K562 (cell line): ENCODE data around the gene ZMIZ1. TPM values are rescaled to one million over a fixed set of nuclear protein-coding genes. Genes with fewer than 3 reads are reported as not detected.

Experiments
- ATAC-seq: fragments of 200-7000 bp; cut with Tn5 transposase; 3 replicates; pipeline ENCODE4 v1.9.1; 2020; ENCODE audit warnings: moderate library complexity
- BruUV-seq: library from RNA; stranded (reverse); fragments of 400-500 nt; replicated peaks from 2 replicates; lab custom pipeline; 2021; lab: Mats Ljungman, UMichigan
- CTCF ChIA-PET: fragments of 300-600 bp; formaldehyde crosslinking; extraction: SDS; loops from one replicate; lab custom pipeline; 2021; ENCODE audit warnings: low intra/inter-chr PET ratio; lab: Yijun Ruan, JAX
- POLR2A ChIA-PET: fragments of 300-600, 350-650 bp; sonication (Branson Sonifier 250); formaldehyde crosslinking; extraction: SDS; loops from one replicate; lab custom pipeline; 2021; ENCODE audit warnings: antibody characterized with exemption, inconsistent platforms; lab: Yijun Ruan, JAX
- DNase-seq, 4 experiments: peaks; one replicate each; pipeline versions ENCODE4 v3.0.0 to v3.0.0-alpha.2; 2011 to 2018; ENCODE audit warnings: low spot score in 3 of 4, mixed read lengths in 3 of 4; ENCODE audit errors: extremely low read depth in 1 of 4
- FAIRE-seq: peaks from 2 replicates; lab custom pipeline; 2011; peaks lifted over from hg19 to GRCh38; lab: Jason Lieb, UNC
- H2AFZ ChIP-seq: 2 replicates; pipeline ENCODE4 v1.6.0; 2011; ENCODE audit warnings: low read depth, low read length, control low read depth, inconsistent platforms
- H3K27ac ChIP-seq: fragments of 200-600 bp; 3 replicates; pipeline ENCODE4 v1.8.0; 2011; ENCODE audit warnings: low read depth, mild to moderate bottlenecking, control low read depth, inconsistent platforms, low read length, moderate library complexity, mixed read lengths; ENCODE audit errors: extremely low read depth
- H3K27me3 ChIP-seq, 2 experiments: fragments of 300-600 bp in 1 of 2; 2 replicates in 1 of 2; 3 replicates in 1 of 2; pipeline versions ENCODE4 v1.6.0 to v1.8.0; 2011; ENCODE audit warnings: inconsistent platforms in 2 of 2, low read length in 2 of 2, mild to moderate bottlenecking in 1 of 2, mixed read lengths in 1 of 2, moderate library complexity in 1 of 2; ENCODE audit not compliant: control insufficient read depth in 2 of 2, insufficient read depth in 2 of 2
- H3K36me3 ChIP-seq: fragments of 300-600 bp; 3 replicates; pipeline ENCODE4 v1.8.0; 2011; ENCODE audit warnings: mild to moderate bottlenecking, low read length, inconsistent platforms; ENCODE audit not compliant: control insufficient read depth, insufficient read depth
- H3K4me1 ChIP-seq, 2 experiments: fragments of 200-600 bp in 1 of 2; replicated peaks in 1 of 2; 2 replicates in 1 of 2; 3 replicates in 1 of 2; pipeline versions ENCODE4 v1.5.1 to v1.8.0; 2011; ENCODE audit warnings: inconsistent platforms in 2 of 2, low read length in 2 of 2, mild to moderate bottlenecking in 1 of 2, mixed read lengths in 1 of 2, moderate library complexity in 1 of 2; ENCODE audit not compliant: control insufficient read depth in 2 of 2, insufficient read depth in 2 of 2
- H3K4me2 ChIP-seq: 2 replicates; pipeline ENCODE4 v1.6.1; 2011; ENCODE audit warnings: low read length, control low read depth, inconsistent platforms, mixed read lengths; ENCODE audit not compliant: insufficient read depth
- H3K4me3 ChIP-seq: fragments of 200-600 bp; sonication (generic), shearing (Covaris generic); 2 replicates; pipeline ENCODE4 v1.5.1; 2016; ENCODE audit warnings: control low read depth, inconsistent platforms
- H3K79me2 ChIP-seq: fragments of 200-600 bp; 3 replicates; pipeline ENCODE4 v1.8.0; 2011; ENCODE audit warnings: low read length, inconsistent platforms; ENCODE audit not compliant: control insufficient read depth, insufficient read depth
- H3K9ac ChIP-seq, 2 experiments: 2 replicates each; pipeline versions ENCODE4 v1.6.0 to v1.6.1; 2011; ENCODE audit warnings: low read depth in 2 of 2, low read length in 2 of 2, control low read depth in 1 of 2, inconsistent platforms in 1 of 2, mild to moderate bottlenecking in 1 of 2, mixed read lengths in 1 of 2; ENCODE audit not compliant: insufficient read depth in 1 of 2
- H3K9me1 ChIP-seq: one replicate; pipeline ENCODE4 v1.6.0; 2011; ENCODE audit warnings: inconsistent platforms, mild to moderate bottlenecking, low read length, moderate library complexity; ENCODE audit not compliant: control insufficient read depth, insufficient read depth
- H3K9me3 ChIP-seq: replicated peaks from 2 replicates; pipeline ENCODE4 v1.5.1; 2011; ENCODE audit warnings: low read depth, low read length, inconsistent platforms; ENCODE audit not compliant: control insufficient read depth, insufficient read depth
- H4K20me1 ChIP-seq: replicated peaks from 2 replicates; pipeline ENCODE4 v1.6.1; 2011; ENCODE audit warnings: low read length, inconsistent platforms, mixed read lengths; ENCODE audit not compliant: control insufficient read depth, insufficient read depth
- ARID2 ChIP-seq: fragments of 450-650 bp; IDR thresholded peaks from 2 replicates; pipeline ENCODE4 v1.6.1; 2017; ENCODE audit warnings: antibody characterized with exemption, mild to moderate bottlenecking
- CBFB ChIP-seq: sonication (generic); formaldehyde crosslinking; IDR thresholded peaks from 2 replicates; pipeline ENCODE4 v1.4.0; 2020; ENCODE audit warnings: mild to moderate bottlenecking, missing genetic modification reagents
- CEBPG ChIP-seq, 3 experiments: fragments of 200-800 bp in 1 of 3; sonication (Bioruptor generic) in 1 of 3; sonication (generic) in 1 of 3; formaldehyde crosslinking in 1 of 3; IDR thresholded peaks in 2 of 3; conservative IDR thresholded peaks in 1 of 3; 2 replicates each; pipeline versions ENCODE4 v1.6.1 to v1.8.0; 2016 to 2022; ENCODE audit warnings: missing compliant biosample characterization in 2 of 3, missing genetic modification characterization in 2 of 3, mild to moderate bottlenecking in 1 of 3, missing genetic modification reagents in 1 of 3
- ELF1 ChIP-seq: fragments of 200-800 bp; sonication (Bioruptor generic); IDR thresholded peaks from 2 replicates; pipeline ENCODE4 v1.6.1; 2016; ENCODE audit warnings: missing genetic modification characterization, missing compliant biosample characterization
- FOXA1 ChIP-seq: fragments of 450-650 bp; IDR thresholded peaks from 2 replicates; pipeline ENCODE4 v1.6.1; 2016; ENCODE audit warnings: mild to moderate bottlenecking, borderline replicate concordance
- MAX ChIP-seq: sonication (generic); formaldehyde crosslinking; IDR thresholded peaks from 2 replicates; pipeline ENCODE4 v1.9.0; 2022; ENCODE audit warnings: mild to moderate bottlenecking, missing genetic modification reagents
- PML ChIP-seq: IDR thresholded peaks from 2 replicates; pipeline ENCODE4 v1.6.1; 2012; ENCODE audit warnings: low read length, inconsistent platforms
- RFX1 ChIP-seq: fragments of 450-650 bp; IDR thresholded peaks from 2 replicates; pipeline ENCODE4 v1.6.1; 2016; ENCODE audit warnings: mild to moderate bottlenecking, moderate library complexity
- RNF2 ChIP-seq: sonication (generic); IDR thresholded peaks from 2 replicates; pipeline ENCODE4 v1.6.1; 2016
- SMAD2 ChIP-seq: fragments of 150-350 bp; IDR thresholded peaks from 2 replicates; pipeline ENCODE4 v1.6.1; 2014; ENCODE audit warnings: low read depth, mild to moderate bottlenecking, low read length
- SMARCA4 ChIP-seq: fragments of 450-650 bp; IDR thresholded peaks from 2 replicates; pipeline ENCODE4 v1.6.1; 2016
- SMARCA5 ChIP-seq: fragments of 450-650 bp; IDR thresholded peaks from 2 replicates; pipeline ENCODE4 v1.6.1; 2016
- SRF ChIP-seq, 2 experiments: fragments of 250-450, 450-650 bp in 1 of 2; sonication (Bioruptor Pico) in 1 of 2; sonication (generic) in 1 of 2; formaldehyde crosslinking; IDR thresholded peaks; 2 replicates each; pipeline versions ENCODE4 v1.5.0 to v1.5.1; 2020 to 2022; ENCODE audit warnings: mild to moderate bottlenecking in 1 of 2, missing genetic modification reagents in 1 of 2
- STAT5A ChIP-seq: IDR thresholded peaks from 2 replicates; pipeline ENCODE4 v1.6.1; 2012; ENCODE audit warnings: low read length, inconsistent platforms, borderline replicate concordance
- THAP12 ChIP-seq: fragments of 250-450 bp; sonication (Bioruptor Pico); IDR thresholded peaks from 2 replicates; pipeline ENCODE4 v1.9.0; 2021; ENCODE audit warnings: mild to moderate bottlenecking, inconsistent platforms
- XRCC3 ChIP-seq: fragments of 450-650 bp; IDR thresholded peaks from 2 replicates; pipeline ENCODE4 v1.6.1; 2017; ENCODE audit warnings: mild to moderate bottlenecking, moderate library complexity
- XRCC5 ChIP-seq: fragments of 200-400 bp; formaldehyde crosslinking; IDR thresholded peaks from 2 replicates; pipeline ENCODE4 v1.6.1; 2017; ENCODE audit warnings: low read depth, mild to moderate bottlenecking, low read length
- ZNF263 ChIP-seq: sonication (generic); formaldehyde crosslinking; IDR thresholded peaks from 2 replicates; pipeline ENCODE4 v1.8.0; 2022; ENCODE audit warnings: mild to moderate bottlenecking, missing genetic modification reagents, borderline replicate concordance
- ZZZ3 ChIP-seq: fragments of 450-650 bp; IDR thresholded peaks from 2 replicates; pipeline ENCODE4 v1.6.1; 2016; ENCODE audit warnings: antibody characterized with exemption, mild to moderate bottlenecking, moderate library complexity
- WGBS: fragments of 100-300 bp; shearing (Covaris generic); methylation state at CpG from one replicate; pipeline ENCODE4 v1.1.6; 2016; ENCODE audit warnings: low coverage, mixed read lengths; ENCODE audit not compliant: insufficient coverage; ENCODE audit errors: missing lambda C conversion rate; 5-methylcytosine and 5-hydroxymethylcytosine counted together
- in situ Hi-C: fragments of 300-500 bp; cut with MboI; formaldehyde crosslinking; loops from 4 replicates; pipeline ENCODE4 v1.15.0; 2018; ENCODE audit warnings: inconsistent platforms, mixed read lengths
- intact Hi-C: fragments of 100-400 bp; cut with micrococcal nuclease; formaldehyde crosslinking; loops from 2 replicates; pipeline ENCODE4 v1.14.2; 2022
- polyA plus RNA-seq, 8 experiments: library from polyadenylated mRNA; depleted of rRNA in 4 of 8; stranded (reverse) in 5 of 8; unstranded in 3 of 8; fragments of >200 nt; fragmentation: Nextera tagmentation in 2 of 8; fragmentation: Illumina TruSeq in 1 of 8; extraction: Ambion mirVana in 2 of 8; extraction: Trizol in 1 of 8; gene quantifications; 2 replicates each; pipeline versions ENCODE4 v1.2.1 to v1.2.3, GENCODE V29; 2011 to 2014; ENCODE audit warnings: inconsistent platforms in 1 of 8, missing spikeins in 1 of 8
- total RNA-seq, 7 experiments: library from RNA; depleted of rRNA in 6 of 7; stranded (reverse); fragments of >200 nt in 6 of 7; fragmentation: Illumina TruSeq in 2 of 7; extraction: Trizol in 2 of 7; gene quantifications; 2 replicates each; pipeline versions ENCODE4 v1.2.1 to v1.2.3, GENCODE V29; 2011 to 2021; ENCODE audit warnings: low replicate concordance in 1 of 7
- TF ChIP-seq, protein P1 (sequence below): fragments of 200-800 bp; sonication (Bioruptor generic); IDR thresholded peaks from 2 replicates; pipeline ENCODE4 v1.6.1; 2017; ENCODE audit warnings: missing genetic modification characterization, missing compliant biosample characterization

The ZMIZ1 gene
- total and polyA plus RNA-seq, 9 of the 15 experiments (the other 6 are each of a cell fraction or from before 2014, with no cell fraction given), result 1.0 to 37.3 (median 4.3) TPM

GRCh38 chr10:79094412-79095175, 25.8 kb downstream of the ZMIZ1 start:
- no TSS peak for BruUV-seq
- peak; percentile 42 for FAIRE-seq
- Histone ChIP-seq H3K4me3 (no peak overlapping the region), H3K4me2 (peak overlapping the region; percentile 44), H3K9me3 (no peaks in the 10 kb centered on the region), H3K4me1 (peaks cover 57 to 71% of the 10 kb centered on the region in 2 experiments), H2AFZ (0 out of 2 replicates have a peak overlapping the region, but pooled peaks have one; percentile 48), H3K79me2 (peaks cover 83% of the 10 kb centered on the region), H4K20me1 (peaks cover 28% of the 10 kb centered on the region; the same call in 1 of the 2 replicates), H3K9me1 (peaks cover 2% of the 10 kb centered on the region), H3K9ac (peak overlapping the region; percentile 40 to 88), H3K27ac (peak overlapping the region; percentile 51), H3K36me3 (0 out of 3 replicates have a peak, but pooled peaks cover 3% of the 10 kb centered on the region), H3K27me3 (no peaks in the 10 kb centered on the region)
- ATAC-seq, result peak; percentile 3
- no peak for DNase-seq
- in situ Hi-C loops, result loop anchor here (25.0 kb wide), 1 partner anchor 93 kb away; no protein-coding TSS in a partner anchor
- 70% methylated on average over 12 of the region's 12 CpGs for WGBS
- POLR2A ChIA-PET, result interaction anchor here (0.6 to 1.9 kb wide), 9 partner anchors 10 to 242 kb away, joined by 3 to 7 read pairs (median 3); no protein-coding TSS in a partner anchor
- CTCF ChIA-PET, result no interaction called here
- intact Hi-C loops, result no loop called here
- TF ChIP-seq SMARCA4, result no peak
- no peak for TF ChIP-seq THAP12 (CRISPR knock-in tag)
- no peak for TF ChIP-seq SRF (CRISPR knock-in tag; IDR thresholded peaks at IDR 0.05)
- TF ChIP-seq SMARCA5, result no peak
- TF ChIP-seq STAT5A, result no peak
- no peak for TF ChIP-seq PML
- TF ChIP-seq CBFB (CRISPR knock-in tag), result no peak
- TF ChIP-seq RFX1, result no peak
- TF ChIP-seq RNF2, result no peak
- no peak for TF ChIP-seq ZNF263 (CRISPR knock-in tag)
- no peak for TF ChIP-seq FOXA1
- TF ChIP-seq XRCC3, result no peak
- 0 out of 2 replicates have a peak, but pooled peaks have one; percentile 7 for TF ChIP-seq CEBPG (CRISPR knock-in tag; IDR thresholded peaks at IDR 0.05)
- no peak for TF ChIP-seq CEBPG (tag; conservative IDR thresholded peaks at IDR 0.05 in 1 of 2, IDR thresholded peaks at IDR 0.05 in 1 of 2)
- no peak for TF ChIP-seq ARID2
- TF ChIP-seq SMAD2, result no peak
- TF ChIP-seq, protein P1, sequence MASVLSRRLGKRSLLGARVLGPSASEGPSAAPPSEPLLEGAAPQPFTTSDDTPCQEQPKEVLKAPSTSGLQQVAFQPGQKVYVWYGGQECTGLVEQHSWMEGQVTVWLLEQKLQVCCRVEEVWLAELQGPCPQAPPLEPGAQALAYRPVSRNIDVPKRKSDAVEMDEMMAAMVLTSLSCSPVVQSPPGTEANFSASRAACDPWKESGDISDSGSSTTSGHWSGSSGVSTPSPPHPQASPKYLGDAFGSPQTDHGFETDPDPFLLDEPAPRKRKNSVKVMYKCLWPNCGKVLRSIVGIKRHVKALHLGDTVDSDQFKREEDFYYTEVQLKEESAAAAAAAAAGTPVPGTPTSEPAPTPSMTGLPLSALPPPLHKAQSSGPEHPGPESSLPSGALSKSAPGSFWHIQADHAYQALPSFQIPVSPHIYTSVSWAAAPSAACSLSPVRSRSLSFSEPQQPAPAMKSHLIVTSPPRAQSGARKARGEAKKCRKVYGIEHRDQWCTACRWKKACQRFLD (CRISPR knock-in tag), result peak; percentile 40; the same call in 1 of the 2 replicates
- no peak for TF ChIP-seq ELF1
- no peak for TF ChIP-seq XRCC5
- TF ChIP-seq MAX (CRISPR knock-in tag), result no peak
- no peak for TF ChIP-seq ZZZ3
